Erythroblast (primary cell): ENCODE data around the gene OR13J1.

Source experiments
- GATA1 ChIP-seq: IDR thresholded peaks from 2 replicates; pipeline ENCODE4 v1.6.1; 2011; ENCODE audit warnings: low read depth, mild to moderate bottlenecking, control low read depth, low read length, moderate library complexity
- POLR2A ChIP-seq: IDR thresholded peaks from 2 replicates; pipeline ENCODE4 v1.6.1; 2011; ENCODE audit warnings: mild to moderate bottlenecking, low read length

GRCh38 chr9:35891646-35892045 is 21.4 kb upstream of the OR13J1 start:
- TF ChIP-seq GATA1: no peak
- TF ChIP-seq POLR2A: no peak
